AG09309 (cell line): ENCODE measurements around the gene TTC8.
A peak's percentile ranks its signal among the peaks of the same experiment; 100 is the strongest.

Experiments
- DNase-seq: peaks from one replicate; pipeline ENCODE4 v3.0.0-alpha.2; 2010; ENCODE audit warnings: low read depth
- H3K4me3 ChIP-seq: 2 replicates; pipeline ENCODE4 v1.5.1; 2011; ENCODE audit warnings: mild to moderate bottlenecking, low read depth, low read length, moderate library complexity; ENCODE audit not compliant: control insufficient read depth
- CTCF ChIP-seq: IDR thresholded peaks from 2 replicates; pipeline ENCODE4 v1.5.1; 2011; ENCODE audit warnings: mild to moderate bottlenecking, low read depth, low read length, inconsistent platforms; ENCODE audit not compliant: insufficient read depth, control insufficient read depth; ENCODE audit errors: missing control alignments

The TTC8 gene

GRCh38 chr14:88871429-88871828, 47.0 kb downstream of the TTC8 start:
- H3K4me3 ChIP-seq = no peak overlapping the region
- no peak for TF ChIP-seq CTCF
- no peak for DNase-seq

- H3K4me3 ChIP-seq = no peak overlapping the region
- DNase-seq = no peak
Measured at GRCh38 chr14:88872976-88873375, 48.5 kb downstream of the TTC8 start.

GRCh38 chr14:88877192-88877591, 52.7 kb downstream of the TTC8 start:
- no peak for TF ChIP-seq CTCF
- no peak for DNase-seq

More at GRCh38 chr14:88872976-88873375, 48.5 kb downstream of the TTC8 start:
- TF ChIP-seq CTCF = no peak

GRCh38 chr14:88879022-88879421, 54.6 kb downstream of the TTC8 start:
- no peak for DNase-seq
- H3K4me3 ChIP-seq = no peak overlapping the region
- TF ChIP-seq CTCF = no peak

More at GRCh38 chr14:88877192-88877591, 52.7 kb downstream of the TTC8 start:
- no peak overlapping the region for H3K4me3 ChIP-seq

- TF ChIP-seq CTCF = no peak
- H3K4me3 ChIP-seq = no peak overlapping the region
- no peak for DNase-seq
Measured at GRCh38 chr14:88882236-88882635, 57.8 kb downstream of the TTC8 start.

GRCh38 chr14:88895116-88895515, 70.7 kb downstream of the TTC8 start:
- peak; percentile 32 for DNase-seq
- TF ChIP-seq CTCF = no peak
- H3K4me3 ChIP-seq = no peak overlapping the region

- TF ChIP-seq CTCF = no peak
- no peak for DNase-seq
- H3K4me3 ChIP-seq = no peak overlapping the region
Measured at GRCh38 chr14:88901189-88901588, 76.7 kb downstream of the TTC8 start.
